WERI-Rb-1 (cell line): ENCODE measurements around the gene CNIH2.
"Not testable (repeated sequence)": the region's sequence is repeated elsewhere in the genome, so short reads cannot be mapped to it uniquely, and the experiment has no call there.

Source experiments
- DNase-seq: peaks from one replicate; pipeline ENCODE4 v3.0.0-alpha.2; 2020
- H3K27ac ChIP-seq: fragments of 250-450 bp; sonication (Bioruptor Pico); 2 replicates; pipeline ENCODE4 v1.5.1; 2020; ENCODE audit warnings: mild to moderate bottlenecking, moderate library complexity
- H3K27me3 ChIP-seq: fragments of 250-450 bp; sonication (Bioruptor Pico); 2 replicates; pipeline ENCODE4 v1.5.1; 2021; ENCODE audit warnings: mild to moderate bottlenecking, low read depth, moderate library complexity; ENCODE audit not compliant: insufficient read depth, severe bottlenecking
- H3K36me3 ChIP-seq: fragments of 250-450 bp; sonication (Bioruptor Pico); 2 replicates; pipeline ENCODE4 v1.5.1; 2020; ENCODE audit warnings: mild to moderate bottlenecking, moderate library complexity
- H3K4me3 ChIP-seq: 2 replicates; pipeline ENCODE4 v1.5.1; 2011; ENCODE audit warnings: low read depth, mild to moderate bottlenecking, control low read depth, low read length
- H3K9me3 ChIP-seq: fragments of 250-450 bp; sonication (Bioruptor Pico); 2 replicates; pipeline ENCODE4 v1.5.1; 2021; ENCODE audit warnings: mild to moderate bottlenecking, moderate library complexity; ENCODE audit not compliant: severe bottlenecking
- CTCF ChIP-seq: IDR thresholded peaks from 2 replicates; pipeline ENCODE4 v1.5.1; 2011; ENCODE audit warnings: low read depth, mild to moderate bottlenecking, control low read depth, inconsistent platforms, low read length

Gene CNIH2

GRCh38 chr11:66317723-66318599 lies 40.0 kb downstream of the CNIH2 start:
- H3K9me3 ChIP-seq: peaks cover 3% of the 10 kb centered on the region
- no peak for TF ChIP-seq CTCF
- no peaks in the 10 kb centered on the region for H3K36me3 ChIP-seq
- no peaks in the 10 kb centered on the region for H3K27me3 ChIP-seq
- DNase-seq: peak; percentile 57
- peak overlapping the region; percentile 49 for H3K27ac ChIP-seq
- no peak overlapping the region for H3K4me3 ChIP-seq

- H3K9me3 ChIP-seq: peaks cover 3% of the 10 kb centered on the region
- DNase-seq: no peak
- no peaks in the 10 kb centered on the region for H3K27me3 ChIP-seq
- no peaks in the 10 kb centered on the region for H3K36me3 ChIP-seq
- peak overlapping the region; percentile 49 for H3K27ac ChIP-seq
- H3K4me3 ChIP-seq: no peak overlapping the region
- TF ChIP-seq CTCF: no peak
Observed at GRCh38 chr11:66318600-66318970, 40.6 kb downstream of the CNIH2 start.

GRCh38 chr11:66320289-66320688 lies 42.3 kb downstream of the CNIH2 start:
- not testable (repeated sequence) for H3K36me3 ChIP-seq, H3K4me3 ChIP-seq, DNase-seq, H3K27me3 ChIP-seq, H3K9me3 ChIP-seq, H3K27ac ChIP-seq

DNA sequence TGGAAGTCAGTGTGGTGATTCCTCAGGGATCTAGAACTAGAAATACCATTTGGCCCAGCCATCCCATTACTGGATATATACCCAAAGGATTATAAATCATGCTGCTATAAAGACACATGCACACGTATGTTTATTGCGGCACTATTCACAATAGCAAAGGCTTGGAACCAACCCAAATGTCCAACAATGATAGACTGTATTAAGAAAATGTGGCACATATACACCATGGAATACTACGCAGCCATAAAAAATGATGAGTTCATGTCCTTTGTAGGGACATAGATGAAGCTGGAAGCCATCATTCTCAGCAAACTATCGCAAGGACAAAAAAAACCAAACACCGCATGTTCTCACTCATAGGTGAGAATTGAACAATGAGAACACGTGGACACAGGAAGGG lies 42.8 kb downstream of the CNIH2 start:
- not testable (repeated sequence) for H3K4me3 ChIP-seq, DNase-seq, H3K27ac ChIP-seq, H3K27me3 ChIP-seq, H3K9me3 ChIP-seq, H3K36me3 ChIP-seq

DNA sequence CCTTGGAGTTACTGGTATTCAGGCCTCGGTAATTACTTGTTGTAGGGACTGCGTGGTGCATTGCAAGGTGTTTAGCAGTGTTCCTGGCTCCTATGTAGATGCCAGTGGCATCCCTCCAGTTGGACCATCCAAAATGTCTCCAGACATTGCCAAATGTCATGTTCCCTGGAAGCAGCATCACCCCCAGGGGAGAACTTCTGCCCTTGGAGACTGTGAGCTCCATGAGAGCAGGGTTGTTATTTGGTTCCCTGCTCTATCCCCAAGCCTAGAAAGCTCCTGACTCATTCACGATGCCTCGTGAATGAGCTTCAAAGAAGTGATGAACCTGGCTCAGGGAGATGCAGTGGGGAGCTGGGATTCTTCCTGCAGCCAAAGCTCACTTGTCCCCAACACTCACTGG lies 43.6 kb downstream of the CNIH2 start:
- no peak for TF ChIP-seq CTCF
- H3K36me3 ChIP-seq: no peaks in the 10 kb centered on the region
- no peak overlapping the region for H3K4me3 ChIP-seq
- H3K27ac ChIP-seq: no peak overlapping the region
- peaks cover 3% of the 10 kb centered on the region for H3K9me3 ChIP-seq
- no peak for DNase-seq
- H3K27me3 ChIP-seq: no peaks in the 10 kb centered on the region

- Histone ChIP-seq H3K4me3 (no peak overlapping the region), H3K27me3 (no peaks in the 10 kb centered on the region), H3K9me3 (peaks cover 3% of the 10 kb centered on the region), H3K27ac (no peak overlapping the region), H3K36me3 (no peaks in the 10 kb centered on the region)
- DNase-seq: no peak
- no peak for TF ChIP-seq CTCF
Observed at GRCh38 chr11:66322732-66323427, 44.9 kb downstream of the CNIH2 start.
